ENCODE measurements around the gene TBX2.

DNA sequence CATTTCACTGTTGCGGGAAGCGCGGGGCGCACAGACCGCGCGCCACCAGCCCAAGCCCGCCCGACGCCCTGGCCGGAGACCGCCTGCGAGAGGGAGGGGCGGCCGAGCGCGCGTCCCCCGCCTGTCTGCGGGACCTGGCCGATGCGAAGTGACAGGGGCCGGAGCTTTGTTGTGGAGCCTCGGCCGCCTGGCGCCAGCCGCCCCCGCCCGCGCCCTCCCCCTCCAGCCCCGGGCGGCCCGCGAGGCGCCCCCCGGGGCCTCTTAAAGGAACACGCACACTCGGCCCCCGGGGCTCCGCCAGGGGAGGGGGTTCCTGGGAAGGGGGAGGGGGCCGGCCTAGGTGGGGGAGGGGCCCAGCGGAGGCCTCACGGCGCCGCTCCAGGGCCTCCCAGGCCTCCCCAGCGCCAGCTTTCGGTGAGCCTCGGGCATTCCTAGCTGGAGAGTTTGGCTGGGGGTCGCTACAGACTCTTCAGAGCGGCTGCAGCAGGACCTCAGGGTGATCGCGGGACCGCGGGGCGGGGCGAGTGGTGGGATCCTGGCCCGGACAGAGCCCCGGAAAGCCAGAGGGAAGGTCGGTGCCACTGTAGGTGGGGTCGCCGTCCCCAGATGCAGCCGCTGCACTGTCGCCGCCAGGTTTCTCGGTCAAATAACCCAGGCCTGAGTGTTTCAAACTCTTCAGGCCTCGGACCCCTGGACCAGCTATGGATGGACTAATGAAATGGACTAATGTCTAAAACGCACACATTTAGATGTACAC, 2.4 kb upstream of the TBX2 start:
- TF ChIP-seq BHLHE40 (IDR thresholded peaks at IDR 0.05; ENCODE audit: low read depth, low read length) (no peak), RAD21 (IDR thresholded peaks at IDR 0.05; ENCODE audit: low read length) (peak; percentile 31), POLR2A (IDR thresholded peaks at IDR 0.05; ENCODE audit: low read depth, low read length) (peak; percentile 57; the same call in 1 of the 2 replicates), MAZ (IDR thresholded peaks at IDR 0.05; ENCODE audit: borderline replicate concordance, low read depth, low read length) (peak; percentile 41; the same call in 1 of the 2 replicates), CHD1 (IDR thresholded peaks at IDR 0.05; ENCODE audit: low read depth, low read length) (no peak), CEBPB (IDR thresholded peaks at IDR 0.05; ENCODE audit: low read depth, low read length) (no peak), MAFK (IDR thresholded peaks at IDR 0.05; ENCODE audit: low read depth, low read length) (no peak)
- TF ChIP-seq, protein P1, sequence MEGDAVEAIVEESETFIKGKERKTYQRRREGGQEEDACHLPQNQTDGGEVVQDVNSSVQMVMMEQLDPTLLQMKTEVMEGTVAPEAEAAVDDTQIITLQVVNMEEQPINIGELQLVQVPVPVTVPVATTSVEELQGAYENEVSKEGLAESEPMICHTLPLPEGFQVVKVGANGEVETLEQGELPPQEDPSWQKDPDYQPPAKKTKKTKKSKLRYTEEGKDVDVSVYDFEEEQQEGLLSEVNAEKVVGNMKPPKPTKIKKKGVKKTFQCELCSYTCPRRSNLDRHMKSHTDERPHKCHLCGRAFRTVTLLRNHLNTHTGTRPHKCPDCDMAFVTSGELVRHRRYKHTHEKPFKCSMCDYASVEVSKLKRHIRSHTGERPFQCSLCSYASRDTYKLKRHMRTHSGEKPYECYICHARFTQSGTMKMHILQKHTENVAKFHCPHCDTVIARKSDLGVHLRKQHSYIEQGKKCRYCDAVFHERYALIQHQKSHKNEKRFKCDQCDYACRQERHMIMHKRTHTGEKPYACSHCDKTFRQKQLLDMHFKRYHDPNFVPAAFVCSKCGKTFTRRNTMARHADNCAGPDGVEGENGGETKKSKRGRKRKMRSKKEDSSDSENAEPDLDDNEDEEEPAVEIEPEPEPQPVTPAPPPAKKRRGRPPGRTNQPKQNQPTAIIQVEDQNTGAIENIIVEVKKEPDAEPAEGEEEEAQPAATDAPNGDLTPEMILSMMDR (conservative IDR thresholded peaks at IDR 0.05; ENCODE audit: low read depth, low read length): peak; percentile 36; the same call in 1 of the 2 replicates
- TF ChIP-seq, protein P2, sequence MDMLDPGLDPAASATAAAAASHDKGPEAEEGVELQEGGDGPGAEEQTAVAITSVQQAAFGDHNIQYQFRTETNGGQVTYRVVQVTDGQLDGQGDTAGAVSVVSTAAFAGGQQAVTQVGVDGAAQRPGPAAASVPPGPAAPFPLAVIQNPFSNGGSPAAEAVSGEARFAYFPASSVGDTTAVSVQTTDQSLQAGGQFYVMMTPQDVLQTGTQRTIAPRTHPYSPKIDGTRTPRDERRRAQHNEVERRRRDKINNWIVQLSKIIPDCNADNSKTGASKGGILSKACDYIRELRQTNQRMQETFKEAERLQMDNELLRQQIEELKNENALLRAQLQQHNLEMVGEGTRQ (IDR thresholded peaks at IDR 0.05; ENCODE audit: low read depth, low read length): no peak
- TF ChIP-seq, protein P3, sequence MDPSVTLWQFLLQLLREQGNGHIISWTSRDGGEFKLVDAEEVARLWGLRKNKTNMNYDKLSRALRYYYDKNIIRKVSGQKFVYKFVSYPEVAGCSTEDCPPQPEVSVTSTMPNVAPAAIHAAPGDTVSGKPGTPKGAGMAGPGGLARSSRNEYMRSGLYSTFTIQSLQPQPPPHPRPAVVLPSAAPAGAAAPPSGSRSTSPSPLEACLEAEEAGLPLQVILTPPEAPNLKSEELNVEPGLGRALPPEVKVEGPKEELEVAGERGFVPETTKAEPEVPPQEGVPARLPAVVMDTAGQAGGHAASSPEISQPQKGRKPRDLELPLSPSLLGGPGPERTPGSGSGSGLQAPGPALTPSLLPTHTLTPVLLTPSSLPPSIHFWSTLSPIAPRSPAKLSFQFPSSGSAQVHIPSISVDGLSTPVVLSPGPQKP (IDR thresholded peaks at IDR 0.05; ENCODE audit: borderline replicate concordance, low read depth, low read length): no peak
